ENCODE results near the gene MYO3A.
"Not testable (repeated sequence)": the region's sequence is repeated elsewhere in the genome, so short reads cannot be mapped to it uniquely, and the experiment has no call there.

Gene MYO3A

DNA sequence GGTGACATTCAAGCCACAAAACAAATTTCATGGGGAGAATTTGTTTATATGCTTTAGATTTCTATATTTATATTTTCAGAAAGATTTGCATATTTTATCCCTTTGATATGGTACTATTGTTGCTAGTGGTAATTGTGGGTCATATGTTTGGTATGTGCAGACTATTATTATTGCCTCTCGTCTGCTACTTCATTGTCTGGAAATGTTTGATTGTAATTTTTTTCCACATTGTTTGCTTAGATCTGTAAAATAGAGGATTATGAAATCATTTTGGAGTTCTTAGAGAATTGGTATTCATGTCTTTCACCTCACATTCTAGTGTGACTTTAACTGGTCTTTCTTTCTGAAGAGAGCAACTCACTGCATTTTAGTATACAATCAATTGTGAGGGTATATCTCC is 44.7 kb downstream of the MYO3A start:
- no peak for DNase-seq

- no peak for DNase-seq
Observed at GRCh38 chr10:25982107-25982506, 48.1 kb downstream of the MYO3A start.

- no peak for DNase-seq
Observed at GRCh38 chr10:25988583-25988982, 54.6 kb downstream of the MYO3A start.

DNA sequence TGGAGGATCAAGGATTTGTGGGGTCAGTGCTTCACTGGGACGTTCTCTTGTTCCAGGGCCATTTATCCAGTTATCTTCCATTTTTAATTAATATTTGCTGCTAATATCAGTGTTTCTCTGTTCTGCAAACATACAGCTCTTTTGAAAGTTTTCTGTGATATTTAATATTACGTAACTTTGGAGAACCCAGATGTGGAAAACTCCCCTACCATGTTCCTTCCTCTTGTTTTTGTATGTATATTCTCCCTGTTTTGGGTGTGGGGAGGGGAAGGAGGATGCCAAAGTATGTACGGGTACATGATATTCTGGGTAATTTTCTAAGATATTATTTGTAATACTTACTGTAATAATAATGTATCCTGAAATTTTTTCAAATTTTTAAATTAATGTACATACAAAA is 55.9 kb downstream of the MYO3A start:
- DNase-seq: no peak

GRCh38 chr10:25999295-25999981 is 65.4 kb downstream of the MYO3A start:
- DNase-seq: no peak

DNA sequence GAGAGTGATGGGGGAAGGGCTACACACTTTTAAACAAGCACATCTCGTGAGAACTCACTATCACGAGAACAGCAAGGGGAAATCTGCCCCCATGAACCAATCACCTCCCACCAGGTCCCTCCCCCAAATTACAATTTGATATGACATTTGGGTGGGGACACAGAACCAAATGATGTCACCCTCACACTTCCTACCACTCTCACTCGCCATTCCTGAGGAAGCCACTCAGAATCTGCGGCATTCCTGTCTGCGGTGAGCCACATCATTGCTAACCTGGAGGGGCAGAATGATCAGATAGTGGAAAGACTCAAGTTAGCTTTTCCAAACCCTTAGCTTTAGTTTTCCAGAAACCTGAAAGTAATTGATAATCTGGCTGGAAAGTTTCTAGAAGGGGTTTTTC is 66.9 kb downstream of the MYO3A start:
- DNase-seq: no peak

GRCh38 chr10:26002466-26002865 is 68.4 kb downstream of the MYO3A start:
- DNase-seq: not testable (repeated sequence)

DNA sequence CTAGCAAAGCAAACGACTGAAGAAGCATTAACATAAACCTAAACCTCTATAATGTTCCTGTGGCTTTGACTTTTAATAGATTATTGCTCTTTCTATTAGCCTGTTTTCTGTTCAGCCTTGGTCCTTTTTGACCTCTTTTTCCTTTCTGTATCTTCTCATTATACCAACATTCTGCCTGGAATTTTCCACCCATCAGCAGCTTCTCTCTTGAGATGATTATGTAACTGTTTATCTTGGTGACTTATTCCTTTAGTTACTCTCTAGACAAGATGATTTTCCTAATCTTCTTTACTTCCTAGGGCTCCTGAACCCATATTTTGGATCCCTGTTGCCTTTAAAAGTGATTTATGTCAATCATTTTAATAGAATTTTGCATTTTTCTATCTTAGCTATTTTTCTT is 81.1 kb downstream of the MYO3A start:
- no peak for DNase-seq

DNA sequence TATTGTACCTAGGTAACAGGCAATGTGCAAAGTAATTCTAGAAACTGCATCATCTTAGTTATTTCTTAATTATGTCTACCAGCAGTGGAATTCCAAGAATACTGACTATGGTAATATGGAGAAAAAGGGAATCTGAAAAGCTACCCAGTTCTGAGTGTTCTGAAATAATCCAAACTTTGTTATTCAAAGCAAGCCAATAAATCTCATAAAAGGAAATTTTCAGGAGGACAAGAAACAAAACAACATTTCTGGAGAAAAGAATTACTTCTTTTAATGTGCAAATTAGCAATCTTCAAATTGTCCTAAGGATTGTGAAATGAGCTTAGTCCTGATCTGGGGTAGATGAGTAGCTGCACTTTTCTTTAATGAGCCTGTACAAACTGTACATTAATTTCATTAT is 88.8 kb downstream of the MYO3A start:
- no peak for DNase-seq

DNA sequence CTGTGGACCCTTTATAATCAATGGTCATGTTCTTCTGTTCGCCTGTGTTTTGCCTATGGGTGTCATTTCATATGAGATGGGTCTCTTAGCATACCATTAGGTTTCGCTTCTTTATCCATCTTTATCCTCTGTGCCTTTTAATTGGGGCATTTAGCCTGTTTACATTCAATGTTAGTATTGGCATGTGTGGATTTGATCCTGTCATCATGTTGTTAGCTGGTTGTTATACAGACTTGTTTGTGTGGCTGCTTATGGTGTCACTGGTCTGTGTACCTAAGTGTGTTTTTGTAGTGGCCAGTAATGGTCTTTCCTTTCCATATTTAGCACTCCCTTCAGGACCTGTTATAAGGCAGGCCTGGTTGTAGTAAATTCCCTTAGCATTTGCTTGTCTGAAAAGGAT is 90.3 kb downstream of the MYO3A start:
- no peak for DNase-seq

DNA sequence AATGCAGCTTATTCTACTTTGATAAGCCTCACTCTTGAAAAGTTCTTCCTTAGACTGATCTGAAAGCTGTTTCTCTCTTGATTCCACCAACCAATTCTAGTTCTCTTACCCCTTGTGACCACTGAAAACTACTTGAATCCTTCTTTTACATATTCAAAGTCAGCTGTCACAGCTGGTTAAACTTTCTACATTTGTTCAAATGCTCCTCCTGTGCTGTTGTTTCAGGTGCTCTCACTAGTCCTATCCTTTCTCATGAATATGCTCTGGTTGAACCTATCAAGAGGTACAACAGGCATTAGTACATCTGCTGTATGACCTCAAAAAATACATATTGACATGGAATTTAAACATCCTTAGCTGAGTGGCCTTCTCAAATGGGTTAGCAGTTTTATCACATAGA is 91.5 kb downstream of the MYO3A start:
- no peak for DNase-seq

DNA sequence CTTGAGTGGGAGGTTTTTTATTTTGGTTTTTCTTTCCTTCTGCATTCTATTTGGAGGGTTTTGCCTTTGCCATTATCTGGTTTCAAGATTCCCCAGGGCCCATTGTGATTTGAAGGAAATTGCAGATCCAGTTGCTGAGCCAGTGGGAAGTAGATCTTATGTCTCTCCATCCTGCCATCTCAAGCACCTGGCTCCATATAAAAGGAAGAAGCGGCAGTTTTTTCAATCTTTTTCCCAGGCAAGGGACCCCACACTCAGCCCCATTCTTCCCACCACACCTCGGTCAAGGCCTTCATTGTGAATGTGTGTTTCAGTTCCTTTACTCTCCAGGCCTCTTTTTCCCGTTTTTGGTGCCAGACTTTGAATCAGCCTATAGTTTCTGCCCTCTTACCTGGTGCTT is 95.8 kb downstream of the MYO3A start:
- DNase-seq: no peak

DNA sequence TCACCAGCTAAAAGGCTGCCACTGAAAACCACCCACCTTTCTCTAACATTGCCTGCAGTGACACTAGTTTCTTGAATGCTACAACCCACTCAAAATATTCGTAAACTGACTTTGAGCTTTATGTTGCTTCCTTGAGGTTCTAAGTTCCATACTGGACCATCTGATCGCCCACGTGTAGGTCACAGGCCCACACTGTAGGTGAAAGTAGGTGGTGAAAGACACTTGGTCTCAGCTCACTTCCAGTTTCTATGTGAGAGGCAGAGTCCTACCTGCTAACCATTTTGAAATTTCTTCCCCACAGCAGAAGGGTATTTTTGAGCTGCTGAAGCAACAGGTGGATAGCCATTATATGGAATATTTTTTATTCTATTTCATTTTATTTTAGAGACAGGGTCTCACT is 97.3 kb downstream of the MYO3A start:
- DNase-seq: no peak

DNA sequence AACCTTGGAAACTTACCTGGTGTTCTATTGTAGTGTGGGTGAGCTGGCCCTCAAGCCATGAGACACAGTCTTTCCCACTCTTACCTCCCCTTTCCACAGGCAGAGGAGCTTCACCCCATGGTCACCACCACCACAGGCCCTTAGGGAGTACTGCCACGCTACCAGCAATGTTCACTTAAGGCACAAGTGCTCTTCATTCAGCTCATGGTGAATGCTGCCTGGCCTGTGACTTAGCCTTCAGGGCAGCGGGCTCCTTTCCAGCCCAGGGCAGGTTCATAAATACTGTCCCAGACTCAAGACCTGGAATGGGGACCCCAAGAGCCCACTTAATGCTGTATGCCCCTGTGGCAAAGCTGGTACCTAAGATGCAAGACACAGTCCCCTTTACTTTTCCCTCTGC is 109.4 kb downstream of the MYO3A start:
- DNase-seq: no peak

GRCh38 chr10:26044141-26044749 is 110.2 kb downstream of the MYO3A start:
- peak; percentile 35 for DNase-seq

GRCh38 chr10:26046073-26046700 is 112.2 kb downstream of the MYO3A start:
- DNase-seq: no peak

GRCh38 chr10:26048756-26049155 is 114.7 kb downstream of the MYO3A start:
- DNase-seq: no peak

DNA sequence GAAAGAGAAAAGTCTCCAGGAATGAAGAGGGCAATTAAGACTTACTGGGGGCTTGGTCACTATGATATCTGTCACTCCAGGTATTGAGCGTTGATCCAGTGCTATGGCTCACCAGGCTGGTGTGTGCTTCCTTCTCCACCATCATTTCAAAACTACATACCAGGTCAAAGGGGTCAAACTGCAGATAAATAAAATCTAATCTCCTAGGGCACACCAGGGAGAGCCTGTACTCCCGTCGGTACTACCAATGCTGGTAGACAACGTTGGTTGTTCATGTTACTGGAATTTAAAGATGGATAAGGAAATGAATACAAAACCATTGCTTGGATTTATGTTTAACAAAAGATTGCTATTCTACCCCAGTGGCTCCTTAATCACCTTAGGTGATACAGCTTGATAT is 118.3 kb downstream of the MYO3A start:
- no peak for DNase-seq

- no peak for DNase-seq
Observed at GRCh38 chr10:26057466-26057865, 123.4 kb downstream of the MYO3A start.

GRCh38 chr10:26064106-26064505 is 130.1 kb downstream of the MYO3A start:
- DNase-seq: peak; percentile 8

GRCh38 chr10:26067680-26068079 is 133.7 kb downstream of the MYO3A start:
- no peak for DNase-seq

DNA sequence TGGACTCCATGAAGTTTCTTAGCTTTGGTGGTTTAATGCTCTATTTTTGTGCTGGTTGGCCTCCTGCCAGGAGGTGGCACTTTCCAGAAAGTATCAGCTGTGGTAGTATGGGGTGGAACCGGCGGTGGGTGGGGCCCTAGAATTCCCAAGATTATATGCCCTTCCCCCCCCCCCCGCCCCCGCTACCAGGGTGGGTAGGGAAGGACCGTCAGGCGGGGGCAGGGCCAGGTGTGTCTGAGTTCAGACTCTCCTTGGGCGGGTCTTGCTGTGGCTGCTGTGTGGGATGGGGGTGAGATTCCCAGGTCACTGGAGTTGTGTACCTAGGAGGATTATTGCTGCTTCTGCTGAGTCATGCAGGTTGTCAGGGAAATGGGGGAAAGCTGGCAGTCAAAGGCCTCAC is 146.9 kb downstream of the MYO3A start:
- DNase-seq: not testable (repeated sequence)

DNA sequence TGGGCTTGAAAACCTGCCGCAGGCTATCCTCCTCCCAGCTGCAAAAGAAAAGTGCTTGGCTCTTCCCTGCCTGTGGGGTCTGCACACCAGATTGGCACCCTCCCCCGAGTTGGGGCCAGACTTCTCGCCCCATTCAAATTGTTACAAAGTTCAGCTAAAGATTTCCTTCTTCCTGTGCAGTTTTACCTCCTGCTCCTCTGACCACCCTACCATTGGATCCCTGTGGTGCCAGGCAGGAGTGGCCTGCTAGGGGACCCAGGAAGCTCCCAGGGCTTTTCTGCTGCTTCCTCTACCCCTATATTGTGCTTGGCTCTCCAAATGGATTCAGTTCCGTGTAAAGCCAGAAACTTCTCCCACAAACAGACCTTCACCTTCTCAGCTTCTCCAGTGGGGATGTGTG is 147.4 kb downstream of the MYO3A start:
- DNase-seq: no peak

- DNase-seq: no peak
Observed at GRCh38 chr10:26085549-26085948, 151.5 kb downstream of the MYO3A start.

GRCh38 chr10:26087666-26088065 is 153.6 kb downstream of the MYO3A start:
- DNase-seq: no peak

All from eye (tissue), 1 donor.